Endothelial cell of umbilical vein (primary cell): ENCODE results near the gene GPR162. TPM values are rescaled to one million over a fixed set of nuclear protein-coding genes. Genes with fewer than 3 reads are reported as not detected.

ENCODE experiments used
- BruUV-seq: library from RNA; stranded (reverse); fragments of 400-500 nt; replicated peaks from 2 replicates; lab custom pipeline; 2021; lab: Mats Ljungman, UMichigan
- CTCF ChIA-PET: fragments of 300-600, 350-600 bp; sonication (Branson Sonifier 250); formaldehyde crosslinking; loops from one replicate; lab custom pipeline; 2021; ENCODE audit warnings: antibody characterized with exemption, inconsistent platforms; lab: Charles Lee
- POLR2A ChIA-PET: fragments of 300-600, 350-600 bp; sonication (Branson Sonifier 250); formaldehyde crosslinking; loops from one replicate; lab custom pipeline; 2021; ENCODE audit warnings: antibody characterized with exemption, inconsistent platforms; lab: Charles Lee
- DNase-seq: peaks from one replicate; pipeline ENCODE4 v3.0.0-alpha.2; 2011; ENCODE audit warnings: low read depth, low spot score
- FAIRE-seq: peaks from 2 replicates; lab custom pipeline; 2011; peaks lifted over from hg19 to GRCh38; lab: Jason Lieb, UNC
- H2AFZ ChIP-seq: 2 replicates; pipeline ENCODE4 v1.6.0; 2012; ENCODE audit warnings: low read depth, low read length, control low read depth, inconsistent platforms
- H3K27ac ChIP-seq: 2 replicates; pipeline ENCODE4 v1.5.1; 2011; ENCODE audit warnings: low read depth, mild to moderate bottlenecking, control low read depth, low read length, moderate library complexity; ENCODE audit not compliant: insufficient read depth
- H3K27me3 ChIP-seq, 2 experiments: 2 replicates each; pipeline versions ENCODE4 v1.6.0 to v1.6.1; 2011; ENCODE audit warnings: low read length in 2 of 2, mixed read lengths in 1 of 2; ENCODE audit not compliant: control insufficient read depth in 2 of 2, insufficient read depth in 2 of 2
- H3K36me3 ChIP-seq, 2 experiments: 2 replicates in 1 of 2; 3 replicates in 1 of 2; pipeline ENCODE4 v1.5.1; 2011; ENCODE audit warnings: low read length in 2 of 2, mild to moderate bottlenecking in 1 of 2, moderate library complexity in 1 of 2; ENCODE audit not compliant: control insufficient read depth in 2 of 2, insufficient read depth in 2 of 2; ENCODE audit errors: extremely low read depth in 1 of 2
- H3K4me1 ChIP-seq: 3 replicates; pipeline ENCODE4 v1.5.1; 2011; ENCODE audit warnings: mild to moderate bottlenecking, low read length; ENCODE audit not compliant: control insufficient read depth, insufficient read depth; ENCODE audit errors: extremely low read depth
- H3K4me2 ChIP-seq: 2 replicates; pipeline ENCODE4 v1.6.1; 2011; ENCODE audit warnings: low read length, control low read depth, mixed read lengths; ENCODE audit not compliant: insufficient read depth
- H3K4me3 ChIP-seq, 3 experiments: fragments of 200-600 bp in 1 of 3; sonication (generic), shearing (Covaris generic) in 1 of 3; replicated peaks in 1 of 3; 2 replicates each; pipeline ENCODE4 v1.5.1; 2011 to 2016; ENCODE audit warnings: control low read depth in 3 of 3, low read length in 3 of 3, mild to moderate bottlenecking in 2 of 3, inconsistent platforms in 1 of 3, low read depth in 1 of 3, moderate library complexity in 1 of 3; ENCODE audit not compliant: insufficient read depth in 1 of 3
- H3K79me2 ChIP-seq: 2 replicates; pipeline ENCODE4 v1.6.0; 2012; ENCODE audit warnings: low read length, inconsistent platforms; ENCODE audit not compliant: control insufficient read depth, insufficient read depth
- H3K9ac ChIP-seq: replicated peaks from 2 replicates; pipeline ENCODE3; 2011; ENCODE audit warnings: low read length, control low read depth; ENCODE audit not compliant: insufficient read depth; ENCODE audit errors: extremely low read depth
- H3K9me1 ChIP-seq: replicated peaks from 3 replicates; pipeline ENCODE4 v1.6.0; 2011; ENCODE audit warnings: mild to moderate bottlenecking, low read length; ENCODE audit not compliant: control insufficient read depth, insufficient read depth; ENCODE audit errors: extremely low read depth
- H3K9me3 ChIP-seq: replicated peaks from 2 replicates; pipeline ENCODE4 v1.5.1; 2012; ENCODE audit warnings: low read length, inconsistent platforms; ENCODE audit not compliant: control insufficient read depth, insufficient read depth
- H4K20me1 ChIP-seq: replicated peaks from 2 replicates; pipeline ENCODE3; 2011; ENCODE audit warnings: mild to moderate bottlenecking, low read length; ENCODE audit not compliant: control insufficient read depth, insufficient read depth; ENCODE audit errors: extremely low read depth
- CTCF ChIP-seq, 2 donors: IDR thresholded peaks; 1 replicate in 1 of 2; 2 replicates in 1 of 2; pipeline ENCODE4 v1.5.1; 2011; ENCODE audit warnings: low read length in 2 of 2, mild to moderate bottlenecking in 2 of 2, moderate library complexity in 2 of 2, control low read depth in 1 of 2, inconsistent platforms in 1 of 2, low read depth in 1 of 2; ENCODE audit not compliant: insufficient read depth in 1 of 2; ENCODE audit errors: extremely low read depth in 1 of 2
- EZH2 ChIP-seq: IDR thresholded peaks from 2 replicates; pipeline ENCODE4 v1.6.1; 2012; ENCODE audit warnings: borderline replicate concordance, low read depth, mild to moderate bottlenecking, moderate library complexity, low read length, inconsistent platforms; ENCODE audit not compliant: severe bottlenecking
- FOS ChIP-seq: IDR thresholded peaks from 2 replicates; pipeline ENCODE4 v1.6.1; 2011; ENCODE audit warnings: mild to moderate bottlenecking, low read length, moderate library complexity, borderline replicate concordance; ENCODE audit not compliant: insufficient read depth
- GATA2 ChIP-seq: IDR thresholded peaks from 2 replicates; pipeline ENCODE4 v1.7.0; 2011; ENCODE audit warnings: low read depth, mild to moderate bottlenecking, moderate library complexity, mixed read lengths, low read length; ENCODE audit not compliant: insufficient read length, insufficient read depth
- JUN ChIP-seq: IDR thresholded peaks from 2 replicates; pipeline ENCODE4 v1.6.1; 2011; ENCODE audit warnings: borderline replicate concordance, low read depth; ENCODE audit not compliant: insufficient read length, insufficient read depth
- MAX ChIP-seq: IDR thresholded peaks from 2 replicates; pipeline ENCODE4 v1.6.1; 2011; ENCODE audit not compliant: insufficient read depth, insufficient read length
- MYC ChIP-seq: IDR thresholded peaks from one replicate; pipeline ENCODE4 v1.6.1; 2011; ENCODE audit warnings: mild to moderate bottlenecking, low read depth, low read length
- POLR2A ChIP-seq: IDR thresholded peaks from 2 replicates; pipeline ENCODE4 v1.6.1; 2012; ENCODE audit warnings: low read depth, mild to moderate bottlenecking, control low read depth, low read length
- POLR2AphosphoS5 ChIP-seq: IDR thresholded peaks from 2 replicates; pipeline ENCODE4 v1.6.1; 2012; ENCODE audit warnings: low read depth, mild to moderate bottlenecking, control low read depth, low read length, moderate library complexity; ENCODE audit not compliant: insufficient read depth
- dilution Hi-C: fragments of 300-500 bp; cut with MboI; formaldehyde crosslinking; loops from one replicate; pipeline ENCODE4 v1.15.0; 2019; ENCODE audit warnings: low sequenced_read_pairs; ENCODE audit not compliant: extremely low pct_ligation_motif_present
- intact Hi-C: fragments of 100-400 bp; cut with micrococcal nuclease; formaldehyde crosslinking; loops from one replicate; pipeline ENCODE4 v1.10.0; 2022
- polyA plus RNA-seq, 4 experiments: library from polyadenylated mRNA; depleted of rRNA in 3 of 4; stranded (reverse) in 3 of 4; unstranded in 1 of 4; fragments of >200 nt; gene quantifications; 2 replicates each; pipeline versions ENCODE4 v1.2.1 to v1.2.3, GENCODE V29; 2011 to 2012; ENCODE audit warnings: missing spikeins in 1 of 4
- total RNA-seq: library from RNA; stranded (reverse); gene quantifications from 2 replicates; pipeline ENCODE4 v1.2.3, GENCODE V29; 2021

The GPR162 gene
- total and polyA plus RNA-seq, 2 donors (not counting 3 experiments of a cell fraction or from before 2014, with no cell fraction given): 9.7 to 13.7 TPM

GRCh38 chr12:6845395-6845794 lies 23.8 kb downstream of the GPR162 start:
- Histone ChIP-seq H2AFZ (no peak overlapping the region), H3K4me1 (peaks cover 6% of the 10 kb centered on the region), H3K36me3 (peaks cover 11 to 48% of the 10 kb centered on the region in 2 experiments), H3K27me3 (no peaks in the 10 kb centered on the region), H4K20me1 (no peaks in the 10 kb centered on the region), H3K9me1 (no peaks in the 10 kb centered on the region), H3K4me2 (no peak overlapping the region), H3K9me3 (no peaks in the 10 kb centered on the region), H3K4me3 (no peak overlapping the region), H3K9ac (no peak overlapping the region), H3K27ac (no peak overlapping the region), H3K79me2 (peaks cover 15% of the 10 kb centered on the region)
- TF ChIP-seq POLR2AphosphoS5 (no peak), EZH2 (no peak), MAX (no peak), JUN (no peak), POLR2A (no peak), FOS (no peak), GATA2 (no peak), MYC (no peak), CTCF (IDR thresholded peaks at IDR 0.05; ENCODE audit: extremely low read depth in 1 of 2, insufficient read depth in 1 of 2, low read depth in 1 of 2, low read length in 2 of 2) (no peak)
- intact Hi-C loops: no loop called here
- DNase-seq (no peak), FAIRE-seq (no peak)
- BruUV-seq: no TSS peak
- CTCF ChIA-PET: no interaction called here
- POLR2A ChIA-PET: no interaction called here
- dilution Hi-C loops: no loop called here
